22Rv1 (cell line): Measurements from ENCODE around the gene PHPT1.
"Not testable (repeated sequence)": the region's sequence is repeated elsewhere in the genome, so short reads cannot be mapped to it uniquely, and the experiment has no call there.

Experiments used
- H3K27ac ChIP-seq: fragments of 450-650 bp; 2 replicates; pipeline ENCODE4 v1.5.1; 2017
- CTCF ChIP-seq: fragments of 450-650 bp; IDR thresholded peaks from 2 replicates; pipeline ENCODE4 v1.5.1; 2017; ENCODE audit warnings: mild to moderate bottlenecking
- ZFX ChIP-seq: fragments of 450-650 bp; IDR thresholded peaks from 2 replicates; pipeline ENCODE4 v1.6.1; 2017; ENCODE audit warnings: antibody characterized with exemption, borderline replicate concordance

The PHPT1 gene

GRCh38 chr9:136867480-136867879 lies 18.3 kb downstream of the PHPT1 start:
- H3K27ac ChIP-seq, result no peak overlapping the region
- TF ChIP-seq CTCF (no peak), ZFX (no peak)

DNA sequence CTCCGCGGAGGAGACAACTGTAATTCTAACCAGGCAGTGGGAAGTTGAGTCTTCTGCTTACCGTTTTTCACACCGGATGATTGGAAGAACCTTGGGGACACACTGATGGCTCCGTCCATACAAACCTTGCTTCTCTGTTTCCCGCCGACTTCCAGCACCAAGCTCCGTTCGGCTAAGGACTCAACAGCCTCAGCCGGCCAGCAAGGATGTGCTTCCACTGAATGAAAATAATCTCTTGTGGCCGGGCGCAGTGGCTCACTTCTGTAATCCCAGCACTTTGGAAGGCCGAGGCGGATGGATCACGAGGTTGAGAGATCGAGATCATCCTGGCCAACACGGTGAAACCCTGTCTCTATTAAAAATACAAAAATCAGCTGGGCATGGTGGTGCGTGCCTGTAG lies 18.7 kb downstream of the PHPT1 start:
- no peak overlapping the region for H3K27ac ChIP-seq
- no peak for TF ChIP-seq CTCF
- TF ChIP-seq ZFX, result no peak

DNA sequence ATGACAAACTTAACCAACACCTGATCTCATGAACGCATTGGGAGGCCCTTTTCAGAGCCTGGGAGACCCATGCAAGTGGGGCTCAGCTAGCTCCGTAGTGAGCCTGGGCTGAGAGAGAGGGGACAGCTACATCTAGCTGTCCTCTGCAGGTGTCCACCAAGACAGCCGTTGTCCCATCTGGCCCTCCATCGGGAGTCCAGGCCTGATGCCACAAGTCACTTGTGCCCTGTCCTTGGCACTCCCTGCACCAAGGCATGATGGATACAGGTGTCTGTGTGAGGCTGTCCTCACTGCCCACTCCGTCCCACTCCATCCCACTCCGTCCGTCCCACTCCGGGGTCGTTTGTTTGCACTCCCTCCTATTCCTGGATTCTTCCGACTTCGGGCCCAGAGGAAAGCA lies 19.4 kb downstream of the PHPT1 start:
- TF ChIP-seq CTCF, result no peak
- TF ChIP-seq ZFX, result no peak
- H3K27ac ChIP-seq, result no peak overlapping the region

GRCh38 chr9:136869611-136870010 lies 20.4 kb downstream of the PHPT1 start:
- not testable (repeated sequence) for H3K27ac ChIP-seq

DNA sequence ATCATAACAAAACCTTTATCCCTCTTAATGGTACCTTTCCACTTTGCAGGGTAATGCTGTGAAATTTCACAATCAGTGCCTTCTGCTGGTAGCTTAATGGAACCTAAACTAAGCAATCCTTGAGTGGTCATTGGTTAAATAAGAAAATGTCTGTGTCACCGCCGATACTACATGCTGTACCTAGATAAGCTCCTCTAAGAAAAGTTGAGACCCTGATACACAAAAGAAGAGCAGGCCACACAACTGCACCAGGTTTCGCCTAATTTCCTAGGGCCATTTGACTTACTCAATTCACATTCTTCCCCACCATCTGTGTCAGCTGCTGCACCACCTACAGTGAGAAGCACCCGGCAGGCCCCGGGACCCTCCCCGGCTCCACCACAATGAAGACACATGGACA lies 25.9 kb downstream of the PHPT1 start:
- no peak for TF ChIP-seq ZFX
- H3K27ac ChIP-seq, result no peak overlapping the region

DNA sequence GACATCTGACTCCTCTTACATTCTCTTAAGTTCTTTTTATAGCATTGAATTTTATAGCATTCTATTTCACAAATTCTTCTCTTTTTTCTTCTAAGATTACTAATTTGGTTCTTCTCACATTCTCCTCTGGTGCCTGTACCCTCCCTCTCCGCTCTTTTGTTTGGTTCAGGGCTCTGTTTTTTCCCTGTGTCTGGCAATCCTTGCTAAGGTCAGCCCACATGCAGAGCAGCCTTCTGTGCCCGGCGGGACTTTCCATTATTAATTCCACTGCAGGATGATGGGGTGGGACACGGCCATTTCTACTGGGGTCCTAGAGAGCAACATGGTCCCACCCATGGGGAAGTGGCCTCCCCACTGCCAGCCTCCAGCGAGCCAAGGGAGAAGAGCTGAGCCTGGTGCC lies 27.3 kb downstream of the PHPT1 start:
- TF ChIP-seq CTCF (no peak), ZFX (no peak)

DNA sequence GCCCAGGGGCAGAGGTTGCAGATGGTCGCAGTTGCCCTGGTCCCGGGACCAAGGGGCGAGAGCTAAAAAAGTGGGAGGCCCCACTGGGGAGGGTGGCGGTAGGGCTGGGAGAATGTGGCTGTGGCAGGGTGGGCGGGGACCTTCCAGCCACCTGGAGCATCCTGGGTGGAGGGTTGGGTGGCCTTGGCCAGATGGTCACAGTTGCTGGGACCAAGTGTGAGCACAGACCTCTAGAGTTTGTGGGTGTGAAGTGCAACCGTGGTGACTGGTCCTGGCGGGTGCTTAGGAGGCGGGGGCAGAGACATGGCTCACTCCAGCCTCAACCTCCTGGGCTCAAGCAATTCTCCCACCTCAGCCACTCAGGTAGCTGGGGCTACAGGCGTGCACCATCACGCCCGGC lies 31.4 kb downstream of the PHPT1 start:
- TF ChIP-seq CTCF (no peak), ZFX (no peak)
- no peak overlapping the region for H3K27ac ChIP-seq

More for the DNA sequence above, 27.3 kb downstream of the PHPT1 start:
- H3K27ac ChIP-seq, result no peak overlapping the region

GRCh38 chr9:136881691-136882108 lies 32.5 kb downstream of the PHPT1 start:
- TF ChIP-seq CTCF (no peak), ZFX (no peak)
- no peak overlapping the region for H3K27ac ChIP-seq
